CD14-positive monocyte (primary cell): ENCODE data around the gene THRB. TPM values are rescaled to one million over a fixed set of nuclear protein-coding genes. Genes with fewer than 3 reads are reported as not detected.

ENCODE experiments used
- DNase-seq, 3 donors: peaks; one replicate each; pipeline ENCODE4 v3.0.0-alpha.2; 2011 to 2022
- H2AFZ ChIP-seq: 2 replicates; pipeline ENCODE4 v1.6.0; 2012; ENCODE audit warnings: mild to moderate bottlenecking, low read depth, low read length, inconsistent platforms; ENCODE audit not compliant: insufficient read depth, poor library complexity, severe bottlenecking
- H3K27ac ChIP-seq, 2 donors: 1 replicate in 1 of 2; 2 replicates in 1 of 2; pipeline ENCODE4 v1.5.1; 2012 to 2013; ENCODE audit warnings: low read length in 2 of 2, control low read depth in 1 of 2, inconsistent platforms in 1 of 2, low read depth in 1 of 2, mild to moderate bottlenecking in 1 of 2
- H3K27me3 ChIP-seq, 2 donors: one replicate each; pipeline versions ENCODE4 v1.6.0 to v1.6.1; 2011 to 2013; ENCODE audit warnings: low read length in 2 of 2; ENCODE audit not compliant: control insufficient read depth in 2 of 2, insufficient read depth in 2 of 2
- H3K36me3 ChIP-seq, 2 donors: replicated peaks in 1 of 2; 1 replicate in 1 of 2; 2 replicates in 1 of 2; pipeline versions ENCODE4 v1.5.1 to v1.6.1; 2012 to 2013; ENCODE audit warnings: low read length in 2 of 2, control low read depth in 1 of 2, inconsistent platforms in 1 of 2, mild to moderate bottlenecking in 1 of 2; ENCODE audit not compliant: insufficient read depth in 2 of 2, control insufficient read depth in 1 of 2
- H3K4me1 ChIP-seq, 2 donors: 1 replicate in 1 of 2; 2 replicates in 1 of 2; pipeline versions ENCODE4 v1.5.1 to v1.6.1; 2012 to 2013; ENCODE audit warnings: low read length in 2 of 2, control low read depth in 1 of 2, inconsistent platforms in 1 of 2, mild to moderate bottlenecking in 1 of 2, moderate library complexity in 1 of 2; ENCODE audit not compliant: insufficient read depth in 2 of 2, control insufficient read depth in 1 of 2
- H3K4me2 ChIP-seq: replicated peaks from 2 replicates; pipeline ENCODE3; 2012; ENCODE audit warnings: low read length, moderate library complexity, mild to moderate bottlenecking; ENCODE audit not compliant: poor library complexity, severe bottlenecking; ENCODE audit errors: extremely low read depth
- H3K4me3 ChIP-seq, 3 experiments: fragments of 200-600 bp in 1 of 3; sonication (generic) in 1 of 3; replicated peaks in 1 of 3; 1 replicate in 2 of 3; 2 replicates in 1 of 3; pipeline ENCODE4 v1.5.1; 2011 to 2013; ENCODE audit warnings: low read length in 3 of 3, mild to moderate bottlenecking in 3 of 3, control low read depth in 2 of 3, low read depth in 2 of 3, inconsistent platforms in 1 of 3, moderate library complexity in 1 of 3
- H3K79me2 ChIP-seq: 2 replicates; pipeline ENCODE4 v1.6.0; 2012; ENCODE audit warnings: mild to moderate bottlenecking, control low read depth, inconsistent platforms, low read length, moderate library complexity; ENCODE audit not compliant: insufficient read depth
- H3K9ac ChIP-seq: 2 replicates; pipeline ENCODE4 v1.6.0; 2017; ENCODE audit warnings: low read length, mild to moderate bottlenecking; ENCODE audit not compliant: insufficient read depth, poor library complexity, severe bottlenecking
- H3K9me3 ChIP-seq, 2 donors: replicated peaks in 1 of 2; 1 replicate in 1 of 2; 2 replicates in 1 of 2; pipeline versions ENCODE4 v1.5.1 to v1.6.1; 2012 to 2013; ENCODE audit warnings: low read length in 2 of 2, control low read depth in 1 of 2; ENCODE audit not compliant: control insufficient read depth in 1 of 2, insufficient read depth in 1 of 2
- H4K20me1 ChIP-seq: 2 replicates; pipeline ENCODE4 v1.6.0; 2012; ENCODE audit warnings: mild to moderate bottlenecking, low read length, control low read depth, moderate library complexity; ENCODE audit not compliant: insufficient read depth
- H3K27ac Mint-ChIP-seq, 7 donors: one replicate each; pipeline ENCODE4 v1.8.0; 2020; ENCODE audit warnings: mild to moderate bottlenecking in 7 of 7, mixed read lengths in 7 of 7, moderate library complexity in 6 of 7, inconsistent platforms in 2 of 7
- H3K27me3 Mint-ChIP-seq, 3 donors: one replicate each; pipeline ENCODE4 v1.8.0; 2021 to 2022; ENCODE audit warnings: low read depth in 3 of 3, mild to moderate bottlenecking in 3 of 3, mixed read lengths in 3 of 3, moderate library complexity in 3 of 3, inconsistent platforms in 1 of 3
- H3K36me3 Mint-ChIP-seq, 2 donors: one replicate each; pipeline ENCODE4 v1.8.0; 2020; ENCODE audit warnings: mixed read lengths in 2 of 2, inconsistent platforms in 1 of 2, mild to moderate bottlenecking in 1 of 2
- H3K4me1 Mint-ChIP-seq: one replicate; pipeline ENCODE4 v1.8.0; 2020; ENCODE audit warnings: mild to moderate bottlenecking, mixed read lengths
- H3K4me3 Mint-ChIP-seq, 2 donors: one replicate each; pipeline ENCODE4 v1.8.0; 2020; ENCODE audit warnings: mild to moderate bottlenecking in 2 of 2, mixed read lengths in 2 of 2, moderate library complexity in 1 of 2
- H3K9me3 Mint-ChIP-seq, 7 donors: one replicate each; pipeline ENCODE4 v1.8.0; 2020 to 2022; ENCODE audit warnings: mixed read lengths in 7 of 7, mild to moderate bottlenecking in 6 of 7, moderate library complexity in 6 of 7, inconsistent platforms in 2 of 7
- CTCF ChIP-seq: fragments of 200-600 bp; IDR thresholded peaks from one replicate; pipeline ENCODE4 v1.8.0; 2022; ENCODE audit warnings: antibody characterized with exemption, mild to moderate bottlenecking
- WGBS: methylation state at CpG from one replicate; pipeline ENCODE4 v1.1.5; 2013; ENCODE audit warnings: missing lambda C conversion rate; ENCODE audit not compliant: insufficient coverage; 5-methylcytosine and 5-hydroxymethylcytosine counted together
- intact Hi-C, 2 donors: fragments of 100-400 bp; cut with micrococcal nuclease; formaldehyde crosslinking; loops; one replicate each; pipeline versions ENCODE4 v1.15.0 to v1.15.1; 2023
- polyA plus RNA-seq, 3 donors: library from polyadenylated mRNA; depleted of rRNA in 1 of 3; unstranded in 2 of 3; stranded (reverse) in 1 of 3; fragments of 300-500 nt in 2 of 3; fragments of >200 nt in 1 of 3; fragmentation: Illumina TruSeq in 2 of 3; gene quantifications; 1 replicate in 2 of 3; 2 replicates in 1 of 3; pipeline ENCODE4 v1.2.3, GENCODE V29; 2012 to 2021

The THRB gene
- polyA plus RNA-seq, 3 donors, result 0.05 TPM; not detected in 2

GRCh38 chr3:24199300-24199699 lies 295.4 kb downstream of the THRB start:
- H3K27me3 Mint-ChIP-seq, result no peaks in the 10 kb centered on the region
- Histone ChIP-seq H3K9ac (no peak overlapping the region), H3K27ac (no peak overlapping the region), H3K36me3 (no peaks in the 10 kb centered on the region), H3K9me3 (peaks cover 0 to 8% of the 10 kb centered on the region in 2 donors), H3K79me2 (no peaks in the 10 kb centered on the region), H3K4me1 (no peaks in the 10 kb centered on the region), H3K27me3 (no peaks in the 10 kb centered on the region), H4K20me1 (no peaks in the 10 kb centered on the region), H3K4me2 (no peak overlapping the region), H2AFZ (no peak overlapping the region), H3K4me3 (no peak overlapping the region)
- no peaks in the 10 kb centered on the region for H3K4me1 Mint-ChIP-seq
- no peak overlapping the region for H3K27ac Mint-ChIP-seq
- DNase-seq, result no peak
- intact Hi-C loops, result no loop called here
- H3K9me3 Mint-ChIP-seq, result peaks cover 0 to 10% (median 6%) of the 10 kb centered on the region in 7 donors
- no peak overlapping the region for H3K4me3 Mint-ChIP-seq
- 83% methylated on average over 1 of the region's 2 CpGs for WGBS
- H3K36me3 Mint-ChIP-seq, result no peaks in the 10 kb centered on the region
- no peak for TF ChIP-seq CTCF

- H3K36me3 ChIP-seq, result no peaks in the 10 kb centered on the region
- no peak overlapping the region for H3K4me2 ChIP-seq
- H3K9ac ChIP-seq, result no peak overlapping the region
- 86% methylated on average over 1 of the region's 1 CpG for WGBS
- H3K27ac Mint-ChIP-seq, result no peak overlapping the region
- no peak for TF ChIP-seq CTCF
- peaks cover 0 to 7% (median 3%) of the 10 kb centered on the region in 7 donors for H3K9me3 Mint-ChIP-seq
- H3K79me2 ChIP-seq, result no peaks in the 10 kb centered on the region
- H2AFZ ChIP-seq, result no peak overlapping the region
- H3K27me3 ChIP-seq, result no peaks in the 10 kb centered on the region
- no peak overlapping the region for H3K27ac ChIP-seq
- no peaks in the 10 kb centered on the region for H4K20me1 ChIP-seq
- no peak for DNase-seq
- H3K4me1 Mint-ChIP-seq, result no peaks in the 10 kb centered on the region
- peaks cover 0 to 8% of the 10 kb centered on the region in 2 donors for H3K9me3 ChIP-seq
- no peaks in the 10 kb centered on the region for H3K4me1 ChIP-seq
- H3K27me3 Mint-ChIP-seq, result no peaks in the 10 kb centered on the region
- no peaks in the 10 kb centered on the region for H3K36me3 Mint-ChIP-seq
- H3K4me3 ChIP-seq, result no peak overlapping the region
- H3K4me3 Mint-ChIP-seq, result no peak overlapping the region
- intact Hi-C loops, result no loop called here
These were observed 295.9 kb downstream of the THRB start for GRCh38 chr3:24198728-24199127.
